Measurements from ENCODE around the gene ZDHHC7. TPM values are rescaled to one million over a fixed set of nuclear protein-coding genes. Genes with fewer than 3 reads are reported as not detected.

The ZDHHC7 gene
- total RNA-seq: 45.0 TPM

GRCh38 chr16:85010931-85011845, at the start of gene ZDHHC7:
TSS of gene ZDHHC7 (minus strand) at chr16:85011535. CDS start at chr16:84990618, 20,917 bp downstream.

GRCh38 chr16:85027349-85027957, 16.1 kb upstream of the ZDHHC7 start, which contains the start of gene KIAA0513:
TSS of gene KIAA0513 (plus strand) at chr16:85027795. CDS start at chr16:85067072, 39,277 bp downstream.

Other genes starting within 250 kb of the ZDHHC7 start
- gene CRISPLD2, start 191.6 kb downstream of the ZDHHC7 start, total RNA-seq: 20.4 TPM
- gene KIAA0513, start 16.3 kb upstream of the ZDHHC7 start, total RNA-seq: 7.8 TPM
- not detected for gene CIBAR2, start 100.9 kb upstream of the ZDHHC7 start, total RNA-seq